ENCODE results near the gene BMP8B.

BMP8B gene

DNA sequence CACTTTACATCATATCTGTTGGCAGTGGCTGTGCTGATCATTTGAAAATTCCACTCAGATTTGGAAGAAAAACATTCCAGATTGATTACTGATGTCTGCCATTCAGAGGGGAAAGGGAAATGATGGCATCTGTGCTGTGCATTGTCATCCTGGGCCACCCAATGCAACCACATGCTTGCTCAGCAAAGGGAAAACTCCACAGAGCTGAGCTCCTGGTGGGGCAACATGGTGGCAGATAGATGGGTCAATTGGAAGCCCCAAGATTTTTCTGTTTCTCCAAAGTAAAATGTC, 29.3 kb downstream of the BMP8B start:
- no peak for TF ChIP-seq CREB1 (IDR thresholded peaks at IDR 0.05; ENCODE audit: low read depth)

DNA sequence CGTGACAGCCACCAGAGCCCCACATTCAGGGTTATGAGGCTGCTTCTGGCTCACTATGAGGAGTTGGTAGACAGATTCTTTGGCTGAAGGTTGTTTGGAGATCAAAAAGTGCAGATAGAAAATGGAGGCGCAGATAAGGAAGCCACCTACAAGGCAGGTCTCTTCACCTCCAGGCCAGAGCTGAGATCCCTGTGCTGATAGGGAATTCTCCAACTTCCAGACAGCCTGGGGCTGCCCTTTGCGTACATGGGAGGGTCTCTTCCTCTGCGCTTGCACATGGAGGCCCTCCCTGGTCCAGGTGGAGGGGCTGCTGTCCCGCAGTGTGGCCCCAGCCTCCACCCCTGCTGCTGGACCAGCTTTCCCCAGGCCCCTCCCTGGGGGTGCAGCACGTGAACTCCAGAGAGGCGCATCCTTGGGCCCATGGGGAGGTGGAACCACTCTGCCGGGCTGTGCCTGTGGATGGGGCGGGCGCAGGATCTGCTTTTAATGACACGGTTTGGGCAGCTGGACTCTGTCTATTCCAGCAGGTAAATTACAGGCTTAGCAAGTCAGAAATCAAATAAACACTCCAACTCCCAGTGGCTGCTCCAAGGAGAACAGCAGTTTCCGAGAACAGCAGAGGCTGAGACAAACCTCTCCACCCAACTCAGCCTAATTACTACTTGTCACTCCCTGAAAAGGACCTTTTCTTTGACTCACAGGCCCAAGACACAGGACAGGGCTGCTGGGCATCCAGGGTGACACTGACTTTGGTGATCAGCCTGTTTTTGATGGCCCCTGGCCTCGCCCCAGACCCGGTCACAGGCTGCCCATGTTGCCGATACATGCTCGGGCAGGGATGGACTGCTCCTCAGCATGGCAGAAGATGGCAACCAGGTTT, 29.9 kb downstream of the BMP8B start:
- TF ChIP-seq YY1 (IDR thresholded peaks at IDR 0.05; ENCODE audit: low read depth) = no peak
- TF ChIP-seq EP300 (IDR thresholded peaks at IDR 0.05; ENCODE audit: borderline replicate concordance) = no peak
- TF ChIP-seq EGR1 (IDR thresholded peaks at IDR 0.05) = no peak
- no peak for TF ChIP-seq TAF1 (IDR thresholded peaks at IDR 0.05; ENCODE audit: low read depth)
- TF ChIP-seq TCF12 (IDR thresholded peaks at IDR 0.05; ENCODE audit: low read depth) = no peak
- no peak for TF ChIP-seq CEBPB (IDR thresholded peaks at IDR 0.05)
- no peak for TF ChIP-seq CREB1 (IDR thresholded peaks at IDR 0.05; ENCODE audit: low read depth)
- TF ChIP-seq, protein P1, sequence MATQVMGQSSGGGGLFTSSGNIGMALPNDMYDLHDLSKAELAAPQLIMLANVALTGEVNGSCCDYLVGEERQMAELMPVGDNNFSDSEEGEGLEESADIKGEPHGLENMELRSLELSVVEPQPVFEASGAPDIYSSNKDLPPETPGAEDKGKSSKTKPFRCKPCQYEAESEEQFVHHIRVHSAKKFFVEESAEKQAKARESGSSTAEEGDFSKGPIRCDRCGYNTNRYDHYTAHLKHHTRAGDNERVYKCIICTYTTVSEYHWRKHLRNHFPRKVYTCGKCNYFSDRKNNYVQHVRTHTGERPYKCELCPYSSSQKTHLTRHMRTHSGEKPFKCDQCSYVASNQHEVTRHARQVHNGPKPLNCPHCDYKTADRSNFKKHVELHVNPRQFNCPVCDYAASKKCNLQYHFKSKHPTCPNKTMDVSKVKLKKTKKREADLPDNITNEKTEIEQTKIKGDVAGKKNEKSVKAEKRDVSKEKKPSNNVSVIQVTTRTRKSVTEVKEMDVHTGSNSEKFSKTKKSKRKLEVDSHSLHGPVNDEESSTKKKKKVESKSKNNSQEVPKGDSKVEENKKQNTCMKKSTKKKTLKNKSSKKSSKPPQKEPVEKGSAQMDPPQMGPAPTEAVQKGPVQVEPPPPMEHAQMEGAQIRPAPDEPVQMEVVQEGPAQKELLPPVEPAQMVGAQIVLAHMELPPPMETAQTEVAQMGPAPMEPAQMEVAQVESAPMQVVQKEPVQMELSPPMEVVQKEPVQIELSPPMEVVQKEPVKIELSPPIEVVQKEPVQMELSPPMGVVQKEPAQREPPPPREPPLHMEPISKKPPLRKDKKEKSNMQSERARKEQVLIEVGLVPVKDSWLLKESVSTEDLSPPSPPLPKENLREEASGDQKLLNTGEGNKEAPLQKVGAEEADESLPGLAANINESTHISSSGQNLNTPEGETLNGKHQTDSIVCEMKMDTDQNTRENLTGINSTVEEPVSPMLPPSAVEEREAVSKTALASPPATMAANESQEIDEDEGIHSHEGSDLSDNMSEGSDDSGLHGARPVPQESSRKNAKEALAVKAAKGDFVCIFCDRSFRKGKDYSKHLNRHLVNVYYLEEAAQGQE (IDR thresholded peaks at IDR 0.05; ENCODE audit: low read depth) = no peak
- TF ChIP-seq, protein P2, sequence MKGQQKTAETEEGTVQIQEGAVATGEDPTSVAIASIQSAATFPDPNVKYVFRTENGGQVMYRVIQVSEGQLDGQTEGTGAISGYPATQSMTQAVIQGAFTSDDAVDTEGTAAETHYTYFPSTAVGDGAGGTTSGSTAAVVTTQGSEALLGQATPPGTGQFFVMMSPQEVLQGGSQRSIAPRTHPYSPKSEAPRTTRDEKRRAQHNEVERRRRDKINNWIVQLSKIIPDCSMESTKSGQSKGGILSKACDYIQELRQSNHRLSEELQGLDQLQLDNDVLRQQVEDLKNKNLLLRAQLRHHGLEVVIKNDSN (IDR thresholded peaks at IDR 0.05) = no peak
- no peak for TF ChIP-seq NFIC (IDR thresholded peaks at IDR 0.05)
- no peak for TF ChIP-seq TEAD4 (IDR thresholded peaks at IDR 0.05)
- TF ChIP-seq RAD21 (IDR thresholded peaks at IDR 0.05; ENCODE audit: low read depth) = no peak
- no peak for TF ChIP-seq FOXM1 (IDR thresholded peaks at IDR 0.05; ENCODE audit: borderline replicate concordance, low read depth)

DNA sequence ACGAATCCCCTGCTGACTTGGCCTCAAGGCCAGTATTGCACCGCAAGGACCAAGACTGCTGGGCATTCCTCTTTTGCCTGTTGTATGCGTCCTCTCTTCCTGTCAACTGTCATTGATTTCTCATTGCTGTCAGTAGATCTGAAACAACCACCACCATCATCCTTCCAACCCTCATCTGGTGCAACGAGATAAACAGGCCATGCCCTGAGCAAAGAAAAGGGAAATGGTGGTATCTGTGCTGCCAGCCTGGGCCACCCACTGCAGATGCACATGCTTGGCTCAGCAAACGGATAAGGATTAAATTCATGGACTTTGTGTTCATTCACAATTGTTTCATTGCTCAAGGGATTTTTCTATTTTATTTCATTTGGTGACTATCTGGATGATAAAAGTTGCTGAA, 31.2 kb downstream of the BMP8B start:
- TF ChIP-seq ZBTB7A (IDR thresholded peaks at IDR 0.05; ENCODE audit: low read depth) (no peak), TEAD4 (IDR thresholded peaks at IDR 0.05) (no peak), EP300 (IDR thresholded peaks at IDR 0.05; ENCODE audit: borderline replicate concordance) (no peak), TCF12 (IDR thresholded peaks at IDR 0.05; ENCODE audit: low read depth) (no peak), NFIC (IDR thresholded peaks at IDR 0.05) (no peak), YY1 (IDR thresholded peaks at IDR 0.05; ENCODE audit: low read depth) (no peak), CREB1 (IDR thresholded peaks at IDR 0.05; ENCODE audit: low read depth) (no peak), EGR1 (IDR thresholded peaks at IDR 0.05) (no peak), TAF1 (IDR thresholded peaks at IDR 0.05; ENCODE audit: low read depth) (no peak), CEBPB (IDR thresholded peaks at IDR 0.05) (no peak), RAD21 (IDR thresholded peaks at IDR 0.05; ENCODE audit: low read depth) (no peak)
- TF ChIP-seq, protein P3, sequence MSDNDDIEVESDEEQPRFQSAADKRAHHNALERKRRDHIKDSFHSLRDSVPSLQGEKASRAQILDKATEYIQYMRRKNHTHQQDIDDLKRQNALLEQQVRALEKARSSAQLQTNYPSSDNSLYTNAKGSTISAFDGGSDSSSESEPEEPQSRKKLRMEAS (IDR thresholded peaks at IDR 0.05) = no peak
- TF ChIP-seq, protein P1 (IDR thresholded peaks at IDR 0.05; ENCODE audit: low read depth) = no peak

DNA sequence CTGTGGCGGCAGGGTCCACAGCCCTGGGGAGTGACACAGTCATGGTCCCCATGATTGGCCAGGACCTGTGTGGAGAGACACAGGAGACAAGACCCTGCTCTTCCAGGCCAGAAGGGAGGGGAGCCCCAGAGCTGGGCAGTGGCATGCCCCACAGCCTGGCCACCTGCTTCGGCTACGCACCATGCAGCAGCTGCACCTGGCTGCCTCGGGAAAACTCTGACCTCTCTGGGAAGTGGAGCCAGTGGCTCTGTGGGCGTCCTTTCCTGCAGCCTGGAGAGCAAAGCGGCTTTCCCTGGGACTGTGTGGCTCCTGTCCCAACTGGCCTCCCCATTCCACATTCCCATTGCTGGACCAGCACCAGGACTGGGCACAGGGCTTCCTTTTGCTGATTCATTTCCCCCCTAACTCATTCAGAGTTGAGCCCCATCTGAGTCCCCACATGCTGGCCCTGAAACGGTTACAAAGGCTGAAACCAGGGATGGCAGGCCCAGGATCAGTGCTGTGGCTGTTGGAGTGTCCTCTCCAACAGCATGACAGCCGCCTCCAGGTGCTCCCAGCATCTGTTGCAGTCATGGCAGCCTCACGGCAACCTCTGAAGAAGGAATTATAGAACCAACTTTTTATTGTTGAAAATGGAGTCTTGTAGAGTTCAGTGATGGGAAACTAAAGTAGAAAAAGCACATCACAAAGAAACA, 32.6 kb downstream of the BMP8B start:
- TF ChIP-seq YY1 (IDR thresholded peaks at IDR 0.05; ENCODE audit: low read depth) (no peak), TEAD4 (IDR thresholded peaks at IDR 0.05) (no peak), NFIC (IDR thresholded peaks at IDR 0.05) (no peak), TCF12 (IDR thresholded peaks at IDR 0.05; ENCODE audit: low read depth) (no peak), FOXM1 (IDR thresholded peaks at IDR 0.05; ENCODE audit: borderline replicate concordance, low read depth) (no peak), ZBTB7A (IDR thresholded peaks at IDR 0.05; ENCODE audit: low read depth) (no peak), RAD21 (IDR thresholded peaks at IDR 0.05; ENCODE audit: low read depth) (no peak), CREB1 (IDR thresholded peaks at IDR 0.05; ENCODE audit: low read depth) (no peak)
- TF ChIP-seq, protein P1 (IDR thresholded peaks at IDR 0.05; ENCODE audit: low read depth) = no peak
- TF ChIP-seq, protein P2 (IDR thresholded peaks at IDR 0.05) = no peak
